Endothelial cell of umbilical vein (primary cell): ENCODE results near the gene RNF126. TPM values are rescaled to one million over a fixed set of nuclear protein-coding genes. Genes with fewer than 3 reads are reported as not detected.
A peak's percentile ranks its signal among the peaks of the same experiment; 100 is the strongest.

ENCODE experiments used
- BruUV-seq: library from RNA; stranded (reverse); fragments of 400-500 nt; replicated peaks from 2 replicates; lab custom pipeline; 2021; lab: Mats Ljungman, UMichigan
- CTCF ChIA-PET: fragments of 300-600, 350-600 bp; sonication (Branson Sonifier 250); formaldehyde crosslinking; loops from one replicate; lab custom pipeline; 2021; ENCODE audit warnings: antibody characterized with exemption, inconsistent platforms; lab: Charles Lee
- POLR2A ChIA-PET: fragments of 300-600, 350-600 bp; sonication (Branson Sonifier 250); formaldehyde crosslinking; loops from one replicate; lab custom pipeline; 2021; ENCODE audit warnings: antibody characterized with exemption, inconsistent platforms; lab: Charles Lee
- DNase-seq: peaks from one replicate; pipeline ENCODE4 v3.0.0-alpha.2; 2011; ENCODE audit warnings: low read depth, low spot score
- FAIRE-seq: peaks from 2 replicates; lab custom pipeline; 2011; peaks lifted over from hg19 to GRCh38; lab: Jason Lieb, UNC
- H2AFZ ChIP-seq: 2 replicates; pipeline ENCODE4 v1.6.0; 2012; ENCODE audit warnings: low read depth, low read length, control low read depth, inconsistent platforms
- H3K27ac ChIP-seq: 2 replicates; pipeline ENCODE4 v1.5.1; 2011; ENCODE audit warnings: low read depth, mild to moderate bottlenecking, control low read depth, low read length, moderate library complexity; ENCODE audit not compliant: insufficient read depth
- H3K27me3 ChIP-seq, 2 experiments: 2 replicates each; pipeline versions ENCODE4 v1.6.0 to v1.6.1; 2011; ENCODE audit warnings: low read length in 2 of 2, mixed read lengths in 1 of 2; ENCODE audit not compliant: control insufficient read depth in 2 of 2, insufficient read depth in 2 of 2
- H3K36me3 ChIP-seq, 2 experiments: 2 replicates in 1 of 2; 3 replicates in 1 of 2; pipeline ENCODE4 v1.5.1; 2011; ENCODE audit warnings: low read length in 2 of 2, mild to moderate bottlenecking in 1 of 2, moderate library complexity in 1 of 2; ENCODE audit not compliant: control insufficient read depth in 2 of 2, insufficient read depth in 2 of 2; ENCODE audit errors: extremely low read depth in 1 of 2
- H3K4me1 ChIP-seq: 3 replicates; pipeline ENCODE4 v1.5.1; 2011; ENCODE audit warnings: mild to moderate bottlenecking, low read length; ENCODE audit not compliant: control insufficient read depth, insufficient read depth; ENCODE audit errors: extremely low read depth
- H3K4me2 ChIP-seq: 2 replicates; pipeline ENCODE4 v1.6.1; 2011; ENCODE audit warnings: low read length, control low read depth, mixed read lengths; ENCODE audit not compliant: insufficient read depth
- H3K4me3 ChIP-seq, 3 experiments: fragments of 200-600 bp in 1 of 3; sonication (generic), shearing (Covaris generic) in 1 of 3; replicated peaks in 1 of 3; 2 replicates each; pipeline ENCODE4 v1.5.1; 2011 to 2016; ENCODE audit warnings: control low read depth in 3 of 3, low read length in 3 of 3, mild to moderate bottlenecking in 2 of 3, inconsistent platforms in 1 of 3, low read depth in 1 of 3, moderate library complexity in 1 of 3; ENCODE audit not compliant: insufficient read depth in 1 of 3
- H3K79me2 ChIP-seq: 2 replicates; pipeline ENCODE4 v1.6.0; 2012; ENCODE audit warnings: low read length, inconsistent platforms; ENCODE audit not compliant: control insufficient read depth, insufficient read depth
- H3K9ac ChIP-seq: replicated peaks from 2 replicates; pipeline ENCODE3; 2011; ENCODE audit warnings: low read length, control low read depth; ENCODE audit not compliant: insufficient read depth; ENCODE audit errors: extremely low read depth
- H3K9me1 ChIP-seq: replicated peaks from 3 replicates; pipeline ENCODE4 v1.6.0; 2011; ENCODE audit warnings: mild to moderate bottlenecking, low read length; ENCODE audit not compliant: control insufficient read depth, insufficient read depth; ENCODE audit errors: extremely low read depth
- H3K9me3 ChIP-seq: replicated peaks from 2 replicates; pipeline ENCODE4 v1.5.1; 2012; ENCODE audit warnings: low read length, inconsistent platforms; ENCODE audit not compliant: control insufficient read depth, insufficient read depth
- H4K20me1 ChIP-seq: replicated peaks from 2 replicates; pipeline ENCODE3; 2011; ENCODE audit warnings: mild to moderate bottlenecking, low read length; ENCODE audit not compliant: control insufficient read depth, insufficient read depth; ENCODE audit errors: extremely low read depth
- EZH2 ChIP-seq: IDR thresholded peaks from 2 replicates; pipeline ENCODE4 v1.6.1; 2012; ENCODE audit warnings: borderline replicate concordance, low read depth, mild to moderate bottlenecking, moderate library complexity, low read length, inconsistent platforms; ENCODE audit not compliant: severe bottlenecking
- FOS ChIP-seq: IDR thresholded peaks from 2 replicates; pipeline ENCODE4 v1.6.1; 2011; ENCODE audit warnings: mild to moderate bottlenecking, low read length, moderate library complexity, borderline replicate concordance; ENCODE audit not compliant: insufficient read depth
- GATA2 ChIP-seq: IDR thresholded peaks from 2 replicates; pipeline ENCODE4 v1.7.0; 2011; ENCODE audit warnings: low read depth, mild to moderate bottlenecking, moderate library complexity, mixed read lengths, low read length; ENCODE audit not compliant: insufficient read length, insufficient read depth
- JUN ChIP-seq: IDR thresholded peaks from 2 replicates; pipeline ENCODE4 v1.6.1; 2011; ENCODE audit warnings: borderline replicate concordance, low read depth; ENCODE audit not compliant: insufficient read length, insufficient read depth
- MAX ChIP-seq: IDR thresholded peaks from 2 replicates; pipeline ENCODE4 v1.6.1; 2011; ENCODE audit not compliant: insufficient read depth, insufficient read length
- MYC ChIP-seq: IDR thresholded peaks from one replicate; pipeline ENCODE4 v1.6.1; 2011; ENCODE audit warnings: mild to moderate bottlenecking, low read depth, low read length
- POLR2A ChIP-seq: IDR thresholded peaks from 2 replicates; pipeline ENCODE4 v1.6.1; 2012; ENCODE audit warnings: low read depth, mild to moderate bottlenecking, control low read depth, low read length
- POLR2AphosphoS5 ChIP-seq: IDR thresholded peaks from 2 replicates; pipeline ENCODE4 v1.6.1; 2012; ENCODE audit warnings: low read depth, mild to moderate bottlenecking, control low read depth, low read length, moderate library complexity; ENCODE audit not compliant: insufficient read depth
- dilution Hi-C: fragments of 300-500 bp; cut with MboI; formaldehyde crosslinking; loops from one replicate; pipeline ENCODE4 v1.15.0; 2019; ENCODE audit warnings: low sequenced_read_pairs; ENCODE audit not compliant: extremely low pct_ligation_motif_present
- intact Hi-C: fragments of 100-400 bp; cut with micrococcal nuclease; formaldehyde crosslinking; loops from one replicate; pipeline ENCODE4 v1.10.0; 2022
- polyA plus RNA-seq, 4 experiments: library from polyadenylated mRNA; depleted of rRNA in 3 of 4; stranded (reverse) in 3 of 4; unstranded in 1 of 4; fragments of >200 nt; gene quantifications; 2 replicates each; pipeline versions ENCODE4 v1.2.1 to v1.2.3, GENCODE V29; 2011 to 2012; ENCODE audit warnings: missing spikeins in 1 of 4
- total RNA-seq: library from RNA; stranded (reverse); gene quantifications from 2 replicates; pipeline ENCODE4 v1.2.3, GENCODE V29; 2021
- TF ChIP-seq, protein P1 (sequence below), 2 donors: IDR thresholded peaks; 1 replicate in 1 of 2; 2 replicates in 1 of 2; pipeline ENCODE4 v1.5.1; 2011; ENCODE audit warnings: low read length in 2 of 2, mild to moderate bottlenecking in 2 of 2, moderate library complexity in 2 of 2, control low read depth in 1 of 2, inconsistent platforms in 1 of 2, low read depth in 1 of 2; ENCODE audit not compliant: insufficient read depth in 1 of 2; ENCODE audit errors: extremely low read depth in 1 of 2

Gene RNF126
- total and polyA plus RNA-seq, 2 donors (not counting 3 experiments of a cell fraction or from before 2014, with no cell fraction given) = 19.2 to 61.3 TPM

GRCh38 chr19:609004-609346 is 54.0 kb downstream of the RNF126 start:
- FAIRE-seq (no peak), DNase-seq (no peak)
- Histone ChIP-seq H3K9me1 (no peaks in the 10 kb centered on the region), H3K9me3 (no peaks in the 10 kb centered on the region), H3K4me3 (no peak overlapping the region), H3K79me2 (no peaks in the 10 kb centered on the region), H3K9ac (no peak overlapping the region), H3K36me3 (no peaks in the 10 kb centered on the region), H3K27ac (peak overlapping the region; percentile 7), H3K4me1 (peaks cover 8% of the 10 kb centered on the region), H2AFZ (no peak overlapping the region), H4K20me1 (no peaks in the 10 kb centered on the region), H3K27me3 (no peaks in the 10 kb centered on the region), H3K4me2 (no peak overlapping the region)
- dilution Hi-C loops (no loop called here), intact Hi-C loops (no loop called here)
- ChIA-PET CTCF (interaction anchor here (0.6 to 1.6 kb wide), 2 partner anchors 23 to 25 kb away, joined by 3 to 6 read pairs; no protein-coding TSS in a partner anchor), POLR2A (no interaction called here)
- TF ChIP-seq, protein P1, sequence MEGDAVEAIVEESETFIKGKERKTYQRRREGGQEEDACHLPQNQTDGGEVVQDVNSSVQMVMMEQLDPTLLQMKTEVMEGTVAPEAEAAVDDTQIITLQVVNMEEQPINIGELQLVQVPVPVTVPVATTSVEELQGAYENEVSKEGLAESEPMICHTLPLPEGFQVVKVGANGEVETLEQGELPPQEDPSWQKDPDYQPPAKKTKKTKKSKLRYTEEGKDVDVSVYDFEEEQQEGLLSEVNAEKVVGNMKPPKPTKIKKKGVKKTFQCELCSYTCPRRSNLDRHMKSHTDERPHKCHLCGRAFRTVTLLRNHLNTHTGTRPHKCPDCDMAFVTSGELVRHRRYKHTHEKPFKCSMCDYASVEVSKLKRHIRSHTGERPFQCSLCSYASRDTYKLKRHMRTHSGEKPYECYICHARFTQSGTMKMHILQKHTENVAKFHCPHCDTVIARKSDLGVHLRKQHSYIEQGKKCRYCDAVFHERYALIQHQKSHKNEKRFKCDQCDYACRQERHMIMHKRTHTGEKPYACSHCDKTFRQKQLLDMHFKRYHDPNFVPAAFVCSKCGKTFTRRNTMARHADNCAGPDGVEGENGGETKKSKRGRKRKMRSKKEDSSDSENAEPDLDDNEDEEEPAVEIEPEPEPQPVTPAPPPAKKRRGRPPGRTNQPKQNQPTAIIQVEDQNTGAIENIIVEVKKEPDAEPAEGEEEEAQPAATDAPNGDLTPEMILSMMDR (IDR thresholded peaks at IDR 0.05; ENCODE audit: extremely low read depth in 1 of 2, insufficient read depth in 1 of 2, low read depth in 1 of 2, low read length in 2 of 2) = no peak
- TF ChIP-seq POLR2A (no peak), GATA2 (no peak), FOS (no peak), JUN (no peak), MAX (no peak), MYC (no peak), POLR2AphosphoS5 (no peak), EZH2 (no peak)
- no TSS peak for BruUV-seq
